ENCODE data around the gene CERS6. TPM values are rescaled to one million over a fixed set of nuclear protein-coding genes. Genes with fewer than 3 reads are reported as not detected.

Gene CERS6
- total and polyA plus RNA-seq, 2 experiments from 2014 or later: 7.4 to 35.0 TPM

- TF ChIP-seq ZNF462 (CRISPR knock-in tag; IDR thresholded peaks at IDR 0.05) (no peak), NANOG (IDR thresholded peaks at IDR 0.05; ENCODE audit: borderline replicate concordance) (no peak), ZNF114 (CRISPR knock-in tag; IDR thresholded peaks at IDR 0.05) (no peak), CREB1 (CRISPR knock-in tag; IDR thresholded peaks at IDR 0.05; ENCODE audit: low read depth) (no peak), EZH2phosphoT487 (IDR thresholded peaks at IDR 0.05; ENCODE audit: unreplicated experiment) (no peak), REST (IDR thresholded peaks at IDR 0.05; ENCODE audit: unreplicated experiment) (no peak)
These were observed 222.2 kb downstream of the CERS6 start (continued) for GRCh38 chr2:168678153-168678853.
